Stimulated activated CD8-positive, alpha-beta memory T cell treated with anti-CD3 and anti-CD28 coated beads, Interleukin-12 subunit alpha, Interleukin-12 subunit beta, amount 100 ng/mL, for 24 hours (primary cell): Measurements from ENCODE around the gene PDE4D.

ENCODE experiments used
- DNase-seq: peaks from one replicate; pipeline ENCODE4 v3.0.0-alpha.2; 2020; ENCODE audit errors: extremely low read depth

PDE4D gene

DNA sequence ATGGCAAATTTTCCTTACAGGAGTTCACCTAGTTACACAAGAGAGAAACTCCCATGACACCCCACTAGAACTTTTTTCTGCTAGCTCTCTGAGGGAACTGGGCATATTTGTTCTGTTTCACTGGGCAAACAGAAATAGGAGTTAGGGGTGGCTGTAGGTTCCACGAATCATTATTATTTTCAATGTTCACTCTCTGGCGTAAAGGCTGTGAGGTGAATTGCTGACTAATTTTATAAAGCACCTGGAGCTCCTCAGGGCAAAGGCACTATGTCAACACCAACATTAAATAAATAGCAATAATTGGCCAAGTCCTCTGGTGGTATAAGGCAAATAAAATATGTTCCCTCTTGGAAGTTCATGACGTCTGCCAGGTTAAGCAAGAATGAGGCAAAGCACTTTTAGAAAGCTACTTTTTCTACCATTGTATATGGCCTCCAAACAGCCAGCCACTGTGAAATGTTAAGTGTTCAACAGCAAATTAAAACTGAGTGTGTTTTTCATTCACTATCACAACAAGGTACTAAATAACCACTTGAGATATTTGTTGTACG is 344.6 kb downstream of the PDE4D start:
- DNase-seq = no peak

DNA sequence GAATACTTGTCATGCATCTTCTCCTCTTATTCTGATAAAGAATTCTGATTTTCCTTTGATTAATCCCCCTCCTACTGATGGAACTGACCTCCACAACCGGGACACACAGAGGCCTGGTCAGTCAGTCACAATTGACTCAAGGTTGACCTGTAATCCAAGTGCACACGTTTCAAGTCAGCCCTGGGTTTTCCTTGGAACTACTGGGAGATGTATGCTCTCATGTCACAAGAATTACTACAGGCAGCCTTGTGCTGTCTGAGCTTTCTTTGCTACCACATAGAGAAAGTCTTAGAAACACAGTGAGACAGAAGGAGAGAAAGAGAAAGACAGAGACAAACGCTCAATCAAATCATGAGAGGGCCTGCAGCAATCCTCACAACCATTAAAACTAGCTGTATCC is 345.8 kb downstream of the PDE4D start:
- no peak for DNase-seq

DNA sequence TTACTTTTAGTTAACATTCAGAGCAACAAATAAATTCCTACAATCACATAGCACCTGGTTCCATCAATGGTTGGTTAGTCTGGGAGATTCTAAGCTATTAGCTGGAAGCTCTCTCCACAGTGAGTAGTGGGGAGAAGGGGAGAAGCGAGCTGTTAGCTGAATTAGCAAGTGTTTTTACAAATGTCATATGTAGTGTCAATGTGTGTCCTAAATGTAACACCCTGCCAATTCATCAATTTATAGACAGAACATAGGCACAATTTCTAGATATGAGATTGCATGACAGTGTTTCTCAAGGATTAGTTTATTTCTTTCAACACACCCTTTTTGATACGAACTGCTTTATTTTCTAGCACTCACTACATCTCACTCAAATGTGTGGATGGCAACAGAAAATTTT is 349.0 kb downstream of the PDE4D start:
- no peak for DNase-seq

DNA sequence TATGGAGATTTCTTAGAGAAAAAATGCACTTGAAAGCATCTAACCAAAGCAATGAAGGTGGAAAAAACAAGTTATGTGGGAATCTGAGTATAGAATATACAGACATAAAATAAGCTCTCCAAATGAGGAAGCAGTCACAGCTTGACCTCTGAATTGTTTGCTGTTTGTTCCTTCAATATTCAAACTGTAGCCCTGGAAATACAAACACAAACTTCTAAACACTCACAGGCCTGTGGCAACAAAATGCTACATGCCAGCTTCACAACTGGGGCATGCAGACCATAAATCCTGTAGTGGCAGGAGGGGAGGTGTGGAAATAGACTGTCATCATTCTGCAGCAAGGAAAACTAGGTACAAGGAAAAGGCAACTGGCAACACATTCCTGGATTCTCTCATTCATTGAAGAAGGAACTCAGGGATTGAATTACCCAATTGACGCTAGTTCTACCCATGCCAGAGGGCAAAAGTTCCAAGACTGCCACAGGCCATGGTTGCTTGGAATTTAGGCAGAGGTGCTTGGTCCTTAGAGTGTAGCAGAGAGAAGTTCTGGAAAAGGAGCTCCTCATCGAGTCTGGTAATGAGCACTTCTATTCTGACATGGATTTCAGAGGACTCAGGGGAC is 349.6 kb downstream of the PDE4D start:
- no peak for DNase-seq

DNA sequence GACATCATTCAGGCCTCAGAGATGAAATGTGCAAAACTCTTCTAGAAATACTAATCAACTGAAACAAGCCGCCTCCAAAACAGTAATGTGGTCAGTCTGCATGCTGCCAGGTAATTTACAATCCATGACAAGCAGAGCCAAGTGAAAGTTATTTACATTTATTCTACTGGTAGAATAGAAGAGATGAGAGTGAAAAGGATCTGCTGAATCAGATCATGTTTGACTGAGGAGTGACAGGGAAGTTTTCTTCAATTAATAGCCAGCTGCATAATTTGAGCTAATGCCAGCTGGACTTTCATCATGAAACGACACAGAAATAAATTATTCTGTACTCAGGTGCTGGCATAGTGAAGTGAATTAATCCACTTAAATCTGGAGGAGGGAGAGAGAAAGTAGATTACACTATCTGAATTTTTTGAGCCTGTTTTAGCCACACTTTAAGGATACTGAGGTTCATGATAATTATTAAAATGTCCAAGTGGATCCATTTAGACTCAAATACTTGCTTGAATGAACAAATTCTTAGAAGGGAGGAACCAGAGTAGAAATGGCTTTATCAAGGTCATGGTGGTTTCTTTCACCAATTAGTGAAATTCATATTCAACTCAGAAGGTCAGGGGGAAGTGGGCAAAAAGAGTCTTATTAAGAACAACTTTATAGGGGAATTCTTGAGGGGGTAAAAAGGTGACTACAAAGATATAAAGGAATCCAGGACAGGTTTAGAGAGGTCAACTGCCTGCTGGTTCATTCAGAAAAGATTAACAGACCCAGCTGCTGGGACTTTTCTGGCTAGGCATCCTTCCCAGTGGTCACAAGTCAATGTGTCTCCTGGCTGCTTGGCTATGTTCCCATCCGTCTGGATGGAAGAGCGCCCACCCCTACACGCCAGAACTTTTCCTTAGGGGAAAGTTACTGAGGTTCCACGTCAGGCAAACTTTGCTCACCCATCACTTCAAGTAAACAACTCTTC is 350.4 kb downstream of the PDE4D start:
- DNase-seq = no peak

DNA sequence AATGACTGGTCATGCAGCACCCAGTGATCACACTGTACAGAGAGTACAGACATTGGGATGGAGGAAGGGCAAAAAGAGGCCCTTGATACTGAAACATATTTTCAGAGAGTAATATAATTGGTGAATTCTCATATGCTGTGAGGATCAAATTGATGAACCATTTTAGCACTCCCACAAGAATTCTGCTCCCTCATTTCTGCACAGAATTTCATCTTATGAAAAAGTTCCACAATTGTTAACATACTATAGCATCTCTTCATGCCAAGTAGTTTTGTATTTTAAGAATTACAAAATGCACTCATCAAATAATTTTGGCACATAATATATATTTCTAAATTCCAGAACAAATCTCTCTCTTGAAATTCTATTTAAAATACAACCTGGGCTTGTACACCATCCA is 351.2 kb downstream of the PDE4D start:
- no peak for DNase-seq

DNA sequence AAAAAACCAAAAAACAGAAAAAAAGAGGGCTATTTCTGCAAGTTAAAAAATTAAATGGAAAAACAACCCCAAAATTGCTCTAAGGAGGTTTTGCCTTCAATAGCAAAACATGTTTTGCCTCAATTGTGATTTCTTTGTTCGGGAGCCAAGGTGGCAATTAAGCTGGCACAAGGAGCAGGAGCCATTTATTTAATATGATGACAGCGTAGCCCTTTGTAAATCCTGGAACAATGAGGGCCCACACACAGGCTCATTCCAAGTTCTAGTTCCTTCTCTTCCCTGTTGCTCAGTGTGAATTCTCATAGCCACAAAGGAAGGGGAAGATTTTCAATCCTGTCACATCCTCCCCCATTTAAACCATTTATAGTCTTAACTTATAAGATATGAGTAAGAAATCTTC is 353.2 kb downstream of the PDE4D start:
- DNase-seq = no peak

DNA sequence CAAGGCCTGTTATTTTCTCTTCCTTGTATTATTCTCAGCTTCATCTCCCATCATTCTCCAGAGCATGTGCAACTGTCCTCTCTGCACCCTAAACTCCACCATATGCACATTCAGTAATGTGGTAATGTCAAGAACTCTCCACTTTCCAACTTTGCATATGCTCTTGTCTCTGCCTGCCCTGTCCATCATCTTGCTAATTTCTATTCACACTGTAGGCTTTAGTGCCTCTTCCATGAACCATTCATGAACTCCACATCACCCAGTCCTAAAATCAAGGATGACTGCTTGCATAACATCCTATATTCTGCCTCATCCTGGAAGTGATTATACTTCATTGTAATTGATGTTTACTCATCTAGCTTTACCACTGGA is 354.8 kb downstream of the PDE4D start:
- no peak for DNase-seq

DNA sequence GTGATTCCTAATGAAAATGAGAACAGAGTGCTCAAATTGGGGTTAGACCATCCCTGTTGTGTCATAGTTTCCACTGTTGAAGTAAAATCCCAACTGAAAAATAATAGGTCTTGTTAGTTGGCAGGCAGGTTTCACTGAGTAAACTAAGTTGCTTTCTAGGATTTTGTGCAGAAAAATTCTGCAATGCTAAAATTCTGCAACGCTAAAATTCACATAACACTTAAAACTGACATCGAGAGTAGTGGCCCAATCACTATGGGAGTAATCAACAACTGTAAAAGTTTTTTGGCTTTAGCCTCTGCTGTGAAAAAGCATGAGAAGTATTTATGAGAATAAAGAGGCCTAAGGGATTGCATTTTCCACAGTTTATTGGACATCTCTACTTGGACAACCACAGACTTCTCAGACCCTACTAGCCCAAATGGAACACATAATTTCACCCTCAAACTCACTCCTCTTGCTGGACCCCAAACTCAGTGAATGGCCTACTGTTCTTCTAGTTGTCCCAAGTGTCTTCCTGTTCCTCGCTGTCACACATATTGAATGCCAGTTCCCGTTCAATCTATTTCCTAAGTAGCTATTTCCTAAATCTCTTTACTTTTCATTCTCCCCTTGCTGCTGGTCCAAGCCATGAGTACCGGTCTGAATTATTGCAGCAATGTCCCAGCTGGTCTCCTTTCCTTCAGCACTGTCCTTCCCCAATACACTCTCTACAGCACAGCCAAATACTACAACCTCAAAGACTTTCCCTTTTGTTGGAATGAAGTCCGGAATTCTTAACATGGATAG is 355.4 kb downstream of the PDE4D start:
- no peak for DNase-seq

DNA sequence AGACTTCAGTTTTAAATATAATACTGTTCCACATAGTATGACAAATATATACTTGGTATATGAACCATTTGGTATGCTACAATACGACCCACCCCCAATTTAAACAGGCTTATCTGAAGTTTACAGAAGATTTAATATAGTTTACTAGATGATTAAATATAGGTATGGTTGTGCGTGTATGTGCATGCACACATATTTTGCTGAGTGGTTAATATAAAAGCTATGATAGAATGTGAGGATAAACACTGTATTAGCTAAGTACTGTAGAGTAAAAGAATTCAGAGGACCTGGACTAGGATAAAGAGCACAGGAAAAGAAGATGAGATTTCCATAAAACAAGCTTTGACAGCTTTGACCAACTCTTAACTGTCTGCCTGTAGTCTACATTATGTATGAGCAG is 356.7 kb downstream of the PDE4D start:
- DNase-seq = no peak

DNA sequence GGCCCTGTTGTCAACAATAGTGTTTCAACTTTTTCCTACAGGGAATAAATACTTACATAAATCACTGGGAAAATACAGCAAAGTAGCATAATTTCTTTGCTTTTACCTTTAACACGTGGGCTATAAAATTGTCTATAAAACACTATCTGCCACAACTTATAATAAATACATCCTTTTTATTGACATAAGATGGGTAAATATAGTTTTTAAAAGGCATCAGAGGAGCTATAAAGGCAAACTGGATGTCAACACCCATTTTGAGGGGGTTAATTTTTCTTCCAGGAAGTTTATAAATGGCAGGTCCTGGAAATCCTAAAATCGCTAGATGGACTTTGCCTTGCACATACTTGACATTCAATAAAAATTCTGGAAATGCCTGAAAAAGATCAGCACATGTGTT is 358.0 kb downstream of the PDE4D start:
- no peak for DNase-seq

DNA sequence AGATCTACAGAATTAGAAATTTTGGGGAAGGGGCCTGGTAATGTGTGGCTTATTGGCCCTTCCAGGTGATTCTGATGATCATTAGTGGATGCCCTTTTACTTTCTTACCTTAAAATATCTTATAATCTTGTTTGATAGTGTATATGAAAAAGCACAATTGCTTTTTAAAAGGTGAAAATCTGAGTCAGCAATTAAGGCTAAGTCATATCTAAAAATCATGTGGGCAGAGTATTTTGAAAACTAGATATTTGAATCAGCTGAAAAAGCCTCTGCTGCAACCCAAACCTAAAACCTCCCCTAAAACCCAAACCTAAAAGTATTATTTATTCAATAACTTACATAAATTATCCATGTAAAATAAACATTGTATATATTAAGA is 359.8 kb downstream of the PDE4D start:
- no peak for DNase-seq

DNA sequence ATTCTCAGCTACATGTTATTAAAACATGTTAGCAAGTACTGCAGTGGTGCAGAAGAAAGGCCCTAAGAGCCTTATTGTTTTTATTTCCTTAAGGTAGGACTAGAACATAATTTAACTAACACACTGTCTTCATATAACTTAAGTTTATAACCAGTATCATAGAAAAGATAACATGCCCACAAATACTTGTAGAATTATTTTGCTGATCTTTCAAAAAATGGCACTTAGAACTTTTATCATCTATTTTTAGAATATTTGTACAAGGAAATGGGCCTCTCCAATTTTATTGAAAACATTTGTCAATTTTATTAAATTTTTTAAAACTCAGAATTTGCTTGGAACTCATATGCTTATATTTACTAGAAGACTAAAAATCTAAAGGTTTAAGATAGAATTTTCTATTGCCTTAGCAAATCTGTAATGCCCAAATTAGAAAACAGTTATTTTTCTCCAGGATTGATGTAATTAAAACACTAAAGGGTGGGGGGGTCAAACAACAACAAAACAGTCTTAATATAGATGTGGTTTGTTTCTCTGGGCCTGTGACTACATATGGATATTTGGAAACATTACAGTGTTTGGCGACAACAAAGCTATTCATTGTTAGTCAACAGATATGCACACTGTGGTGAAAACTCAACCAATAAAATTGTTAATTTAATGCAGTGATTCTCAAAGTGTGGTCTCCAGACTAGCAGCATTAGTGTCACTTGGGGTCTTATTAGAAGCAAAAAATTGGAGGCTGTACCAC is 360.4 kb downstream of the PDE4D start:
- DNase-seq = no peak

DNA sequence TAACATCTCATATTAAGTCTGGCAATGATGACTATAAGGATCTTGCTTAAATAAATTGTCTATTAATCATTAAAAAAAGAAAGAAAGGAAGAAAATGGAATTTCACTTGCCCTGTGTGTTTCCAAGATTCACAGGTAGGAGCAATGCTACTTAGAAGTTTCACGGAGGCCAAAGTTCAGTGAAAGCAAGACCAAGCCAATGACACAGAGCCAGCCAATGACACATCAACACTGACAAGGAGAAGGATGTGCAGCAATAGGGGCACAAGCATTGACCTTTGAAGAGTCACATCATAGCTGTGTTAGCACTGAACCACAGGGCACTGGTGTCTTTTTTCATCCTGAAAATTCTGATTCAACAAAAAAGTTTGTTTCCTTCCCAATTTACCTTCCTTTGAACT is 364.3 kb downstream of the PDE4D start:
- DNase-seq = no peak

DNA sequence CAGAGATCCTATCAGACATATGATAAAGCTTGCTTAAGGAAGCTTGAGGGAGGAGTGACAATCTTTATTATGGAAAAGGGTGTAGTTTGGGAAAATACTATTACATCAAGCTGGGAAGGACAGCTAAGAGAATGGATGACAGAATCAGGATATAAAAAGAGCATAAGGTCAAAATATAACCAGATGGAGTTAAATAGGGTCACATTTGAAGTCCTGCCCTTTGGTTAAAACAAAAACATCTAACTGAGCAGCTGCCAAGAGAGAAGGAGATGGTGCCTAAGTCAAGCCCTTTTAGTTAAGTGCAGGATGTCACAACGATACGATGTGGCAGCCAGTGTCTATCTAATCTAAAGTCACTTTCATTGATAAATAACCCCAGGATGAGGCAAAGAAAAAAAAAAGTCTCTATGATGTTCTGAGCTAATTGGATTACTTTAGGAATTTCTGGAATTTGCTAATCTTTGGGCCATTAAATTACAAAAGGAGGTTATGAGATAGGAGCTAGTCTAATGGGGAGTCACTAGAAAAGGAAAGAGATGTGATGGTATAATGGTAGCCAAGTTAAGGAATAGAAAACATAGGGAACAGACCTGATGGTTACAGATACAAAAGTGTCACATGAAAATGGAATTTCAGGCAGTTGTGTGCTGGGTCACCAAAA is 365.2 kb downstream of the PDE4D start:
- no peak for DNase-seq

DNA sequence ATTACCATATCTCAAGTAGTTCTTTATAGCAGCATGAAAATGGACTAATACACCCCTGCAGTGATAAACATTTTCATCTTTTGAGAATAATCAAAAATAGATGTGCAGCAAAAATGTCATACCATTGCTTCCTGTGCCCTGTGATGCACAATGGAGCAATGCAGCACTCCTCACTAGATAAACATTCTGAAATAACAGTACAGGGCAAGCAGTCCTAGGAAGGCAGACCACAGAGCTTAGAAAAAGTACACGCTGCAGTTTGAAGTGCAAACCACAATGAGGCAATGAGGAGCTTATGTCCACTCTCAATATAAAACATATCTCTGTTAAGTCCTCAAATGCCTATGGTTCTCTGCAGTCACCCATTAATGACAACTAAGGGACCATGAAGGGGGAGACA is 367.6 kb downstream of the PDE4D start:
- DNase-seq = no peak

DNA sequence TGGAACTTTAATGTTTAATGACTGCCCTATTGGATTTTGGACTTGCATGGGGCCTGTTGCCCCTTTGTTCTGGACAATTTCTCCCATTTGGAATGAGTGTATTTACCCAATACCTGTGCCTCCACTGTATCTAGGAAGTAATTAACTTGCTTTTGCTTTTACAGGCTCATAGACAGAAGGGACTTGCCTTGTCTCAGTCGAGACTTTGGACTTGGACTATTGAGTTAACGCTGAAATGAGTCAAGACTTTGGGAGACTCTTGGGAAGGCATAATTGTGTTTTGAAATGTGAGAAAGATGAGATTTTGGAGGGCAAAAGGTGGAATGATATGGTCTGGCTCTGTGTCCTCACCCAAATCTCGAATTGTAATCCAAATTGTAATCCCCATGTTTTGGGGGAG is 368.2 kb downstream of the PDE4D start:
- DNase-seq = no peak

DNA sequence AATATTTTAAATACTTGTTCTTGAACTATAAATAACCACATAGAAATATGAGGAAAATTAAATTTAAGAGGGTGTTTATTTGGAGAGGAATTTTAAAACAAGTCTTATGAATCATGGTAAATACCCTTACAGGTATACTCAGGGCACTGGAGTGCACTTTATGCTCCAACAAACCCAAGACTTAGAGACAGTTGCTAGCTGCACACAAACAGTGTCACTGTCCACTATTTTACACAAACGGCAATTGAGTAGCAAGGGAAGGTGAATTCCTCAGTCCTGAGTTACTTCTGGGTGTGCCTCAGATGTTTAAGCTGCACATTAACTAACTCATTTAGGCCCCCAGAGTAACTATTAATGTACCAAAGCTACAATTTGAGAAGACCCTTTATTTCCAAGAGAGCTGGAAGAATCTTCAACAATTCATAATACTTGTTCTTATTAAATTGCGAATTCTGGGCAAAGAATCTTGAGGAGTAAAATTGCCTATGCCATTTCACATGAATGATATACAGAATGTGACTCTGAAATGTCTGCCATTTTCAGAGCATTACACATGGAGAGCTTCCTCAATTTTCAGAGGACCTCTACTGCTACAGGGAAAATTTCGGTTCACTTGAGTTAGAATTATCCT is 371.2 kb downstream of the PDE4D start:
- DNase-seq = no peak

DNA sequence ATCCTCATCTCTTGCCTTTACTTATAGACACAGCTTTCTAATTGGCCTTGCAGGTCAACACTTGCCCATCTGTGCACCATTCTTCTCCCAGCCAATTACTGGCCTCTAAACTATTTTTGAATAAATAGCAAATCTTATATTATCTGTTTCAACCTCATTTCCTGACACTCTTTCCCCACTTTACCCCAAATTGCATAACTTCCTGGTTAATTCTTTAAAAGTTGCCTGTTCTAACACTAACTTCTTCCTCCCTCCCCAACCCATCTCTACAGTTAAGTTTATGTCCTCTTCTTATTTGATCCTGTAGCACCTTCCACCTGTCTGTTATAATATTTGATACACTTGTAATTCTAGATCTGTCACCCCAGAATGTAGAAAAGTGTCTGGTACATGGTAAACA is 372.1 kb downstream of the PDE4D start:
- no peak for DNase-seq

DNA sequence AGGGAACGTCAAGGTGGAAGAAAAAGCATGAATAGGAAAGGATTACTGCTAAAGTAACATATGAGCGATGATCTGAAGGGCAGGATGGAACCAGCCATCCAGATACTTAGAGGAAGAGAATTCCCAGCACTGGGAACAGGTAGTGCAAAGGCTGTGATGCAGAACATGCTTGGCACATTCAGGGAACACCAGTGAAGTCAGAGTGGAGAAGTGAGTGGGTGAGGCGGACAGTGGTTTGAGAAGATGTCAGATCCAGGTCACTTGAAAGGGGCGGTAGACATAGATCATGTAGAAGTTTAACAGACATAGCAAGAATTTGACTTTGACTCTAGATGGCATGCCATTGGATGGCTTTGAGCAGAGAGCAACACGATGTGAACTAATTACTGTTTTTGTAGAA is 374.2 kb downstream of the PDE4D start:
- no peak for DNase-seq
